Measurements from ENCODE around the gene LIPC.

The LIPC gene

GRCh38 chr15:58425834-58426233 is 6.0 kb upstream of the LIPC start:
- TF ChIP-seq, protein P1, sequence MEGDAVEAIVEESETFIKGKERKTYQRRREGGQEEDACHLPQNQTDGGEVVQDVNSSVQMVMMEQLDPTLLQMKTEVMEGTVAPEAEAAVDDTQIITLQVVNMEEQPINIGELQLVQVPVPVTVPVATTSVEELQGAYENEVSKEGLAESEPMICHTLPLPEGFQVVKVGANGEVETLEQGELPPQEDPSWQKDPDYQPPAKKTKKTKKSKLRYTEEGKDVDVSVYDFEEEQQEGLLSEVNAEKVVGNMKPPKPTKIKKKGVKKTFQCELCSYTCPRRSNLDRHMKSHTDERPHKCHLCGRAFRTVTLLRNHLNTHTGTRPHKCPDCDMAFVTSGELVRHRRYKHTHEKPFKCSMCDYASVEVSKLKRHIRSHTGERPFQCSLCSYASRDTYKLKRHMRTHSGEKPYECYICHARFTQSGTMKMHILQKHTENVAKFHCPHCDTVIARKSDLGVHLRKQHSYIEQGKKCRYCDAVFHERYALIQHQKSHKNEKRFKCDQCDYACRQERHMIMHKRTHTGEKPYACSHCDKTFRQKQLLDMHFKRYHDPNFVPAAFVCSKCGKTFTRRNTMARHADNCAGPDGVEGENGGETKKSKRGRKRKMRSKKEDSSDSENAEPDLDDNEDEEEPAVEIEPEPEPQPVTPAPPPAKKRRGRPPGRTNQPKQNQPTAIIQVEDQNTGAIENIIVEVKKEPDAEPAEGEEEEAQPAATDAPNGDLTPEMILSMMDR (IDR thresholded peaks at IDR 0.05; ENCODE audit: borderline replicate concordance, control extremely low read depth, extremely low read depth, insufficient read depth, missing control alignments) = no peak
- in situ Hi-C loops (cut with MboI; ENCODE audit: low sequenced_read_pairs, unreplicated experiment) = no loop called here
- no peak for DNase-seq (ENCODE audit: low spot score)

- TF ChIP-seq, protein P1 (IDR thresholded peaks at IDR 0.05; ENCODE audit: borderline replicate concordance, control extremely low read depth, extremely low read depth, insufficient read depth, missing control alignments) = no peak
- no peak for DNase-seq (ENCODE audit: low spot score)
- in situ Hi-C loops (cut with MboI; ENCODE audit: low sequenced_read_pairs, unreplicated experiment) = no loop called here
Measured at GRCh38 chr15:58426501-58426900, 5.3 kb upstream of the LIPC start.

DNA sequence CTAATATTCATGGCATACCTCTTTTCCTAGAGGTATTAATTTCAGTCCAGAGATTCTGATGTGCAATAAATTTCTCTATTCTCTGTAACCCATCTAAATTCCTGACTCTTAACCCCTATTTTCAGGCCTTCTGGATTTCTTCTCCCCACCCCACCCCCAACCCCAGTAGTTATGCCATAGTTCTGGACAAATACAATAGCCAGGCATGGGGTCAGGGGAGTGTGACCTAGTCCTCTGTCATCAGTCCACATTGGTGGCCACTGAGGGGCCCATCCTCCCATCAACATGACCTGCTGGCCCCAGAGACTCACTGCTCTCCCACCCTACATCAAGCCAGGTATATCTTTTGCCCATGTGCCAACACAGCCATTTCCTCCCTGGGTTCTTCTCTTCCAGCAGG is 3.8 kb upstream of the LIPC start:
- DNase-seq (ENCODE audit: low spot score) = no peak
- in situ Hi-C loops (cut with MboI; ENCODE audit: low sequenced_read_pairs, unreplicated experiment) = no loop called here
- TF ChIP-seq, protein P1 (IDR thresholded peaks at IDR 0.05; ENCODE audit: borderline replicate concordance, control extremely low read depth, extremely low read depth, insufficient read depth, missing control alignments) = no peak

GRCh38 chr15:58430224-58430787 is 1.5 kb upstream of the LIPC start:
- in situ Hi-C loops (cut with MboI; ENCODE audit: low sequenced_read_pairs, unreplicated experiment) = no loop called here
- no peak for DNase-seq (ENCODE audit: low spot score)

GRCh38 chr15:58432401-58432800 is 610 bp downstream of the LIPC start:
- TF ChIP-seq, protein P1 (IDR thresholded peaks at IDR 0.05; ENCODE audit: borderline replicate concordance, control extremely low read depth, extremely low read depth, insufficient read depth, missing control alignments) = no peak
- no peak for DNase-seq (ENCODE audit: low spot score)
- in situ Hi-C loops (cut with MboI; ENCODE audit: low sequenced_read_pairs, unreplicated experiment) = no loop called here

More at GRCh38 chr15:58430224-58430787, 1.5 kb upstream of the LIPC start:
- TF ChIP-seq, protein P1 (IDR thresholded peaks at IDR 0.05; ENCODE audit: borderline replicate concordance, control extremely low read depth, extremely low read depth, insufficient read depth, missing control alignments) = no peak

- in situ Hi-C loops (cut with MboI; ENCODE audit: low sequenced_read_pairs, unreplicated experiment) = no loop called here
- TF ChIP-seq, protein P1 (IDR thresholded peaks at IDR 0.05; ENCODE audit: borderline replicate concordance, control extremely low read depth, extremely low read depth, insufficient read depth, missing control alignments) = no peak
- no peak for DNase-seq (ENCODE audit: low spot score)
Measured at GRCh38 chr15:58433597-58434333, 2.0 kb downstream of the LIPC start.

Measured in GM13976 (cell line).